ENCODE results near the gene PRR5L.

DNA sequence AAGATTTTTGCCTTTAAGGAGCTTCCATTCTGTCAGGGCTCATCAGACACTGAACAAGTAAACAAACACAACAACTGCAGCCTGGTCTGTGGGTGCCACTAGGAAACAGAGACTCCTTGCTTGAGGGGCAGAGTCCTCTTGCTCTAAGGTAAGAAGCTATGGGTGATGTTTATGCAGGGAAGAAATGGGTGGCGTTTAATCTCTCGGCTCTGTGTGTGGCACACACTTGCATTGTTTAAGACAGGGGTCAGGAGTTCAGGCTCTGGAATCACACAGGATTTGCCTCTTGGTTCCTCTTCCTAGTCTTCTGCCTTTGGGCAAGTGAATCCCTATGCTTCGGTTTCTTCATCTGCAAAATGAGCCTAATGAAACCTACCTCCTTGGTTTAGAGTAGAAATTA, 90.3 kb downstream of the PRR5L start:
- TF ChIP-seq, protein P1, sequence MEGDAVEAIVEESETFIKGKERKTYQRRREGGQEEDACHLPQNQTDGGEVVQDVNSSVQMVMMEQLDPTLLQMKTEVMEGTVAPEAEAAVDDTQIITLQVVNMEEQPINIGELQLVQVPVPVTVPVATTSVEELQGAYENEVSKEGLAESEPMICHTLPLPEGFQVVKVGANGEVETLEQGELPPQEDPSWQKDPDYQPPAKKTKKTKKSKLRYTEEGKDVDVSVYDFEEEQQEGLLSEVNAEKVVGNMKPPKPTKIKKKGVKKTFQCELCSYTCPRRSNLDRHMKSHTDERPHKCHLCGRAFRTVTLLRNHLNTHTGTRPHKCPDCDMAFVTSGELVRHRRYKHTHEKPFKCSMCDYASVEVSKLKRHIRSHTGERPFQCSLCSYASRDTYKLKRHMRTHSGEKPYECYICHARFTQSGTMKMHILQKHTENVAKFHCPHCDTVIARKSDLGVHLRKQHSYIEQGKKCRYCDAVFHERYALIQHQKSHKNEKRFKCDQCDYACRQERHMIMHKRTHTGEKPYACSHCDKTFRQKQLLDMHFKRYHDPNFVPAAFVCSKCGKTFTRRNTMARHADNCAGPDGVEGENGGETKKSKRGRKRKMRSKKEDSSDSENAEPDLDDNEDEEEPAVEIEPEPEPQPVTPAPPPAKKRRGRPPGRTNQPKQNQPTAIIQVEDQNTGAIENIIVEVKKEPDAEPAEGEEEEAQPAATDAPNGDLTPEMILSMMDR (IDR thresholded peaks at IDR 0.05; ENCODE audit: low read depth, low read length) = no peak
- no peak for TF ChIP-seq EZH2phosphoT487 (IDR thresholded peaks at IDR 0.05; ENCODE audit: low read depth)
